CD14-positive monocyte (primary cell): ENCODE data around the gene LPCAT3. TPM values are rescaled to one million over a fixed set of nuclear protein-coding genes. Genes with fewer than 3 reads are reported as not detected.
A peak's percentile ranks its signal among the peaks of the same experiment; 100 is the strongest.

ENCODE experiments used
- DNase-seq, 3 donors: peaks; one replicate each; pipeline ENCODE4 v3.0.0-alpha.2; 2011 to 2022
- H2AFZ ChIP-seq: 2 replicates; pipeline ENCODE4 v1.6.0; 2012; ENCODE audit warnings: mild to moderate bottlenecking, low read depth, low read length, inconsistent platforms; ENCODE audit not compliant: insufficient read depth, poor library complexity, severe bottlenecking
- H3K27ac ChIP-seq, 2 donors: 1 replicate in 1 of 2; 2 replicates in 1 of 2; pipeline ENCODE4 v1.5.1; 2012 to 2013; ENCODE audit warnings: low read length in 2 of 2, control low read depth in 1 of 2, inconsistent platforms in 1 of 2, low read depth in 1 of 2, mild to moderate bottlenecking in 1 of 2
- H3K27me3 ChIP-seq, 2 donors: one replicate each; pipeline versions ENCODE4 v1.6.0 to v1.6.1; 2011 to 2013; ENCODE audit warnings: low read length in 2 of 2; ENCODE audit not compliant: control insufficient read depth in 2 of 2, insufficient read depth in 2 of 2
- H3K36me3 ChIP-seq, 2 donors: replicated peaks in 1 of 2; 1 replicate in 1 of 2; 2 replicates in 1 of 2; pipeline versions ENCODE4 v1.5.1 to v1.6.1; 2012 to 2013; ENCODE audit warnings: low read length in 2 of 2, control low read depth in 1 of 2, inconsistent platforms in 1 of 2, mild to moderate bottlenecking in 1 of 2; ENCODE audit not compliant: insufficient read depth in 2 of 2, control insufficient read depth in 1 of 2
- H3K4me1 ChIP-seq, 2 donors: 1 replicate in 1 of 2; 2 replicates in 1 of 2; pipeline versions ENCODE4 v1.5.1 to v1.6.1; 2012 to 2013; ENCODE audit warnings: low read length in 2 of 2, control low read depth in 1 of 2, inconsistent platforms in 1 of 2, mild to moderate bottlenecking in 1 of 2, moderate library complexity in 1 of 2; ENCODE audit not compliant: insufficient read depth in 2 of 2, control insufficient read depth in 1 of 2
- H3K4me2 ChIP-seq: replicated peaks from 2 replicates; pipeline ENCODE3; 2012; ENCODE audit warnings: low read length, moderate library complexity, mild to moderate bottlenecking; ENCODE audit not compliant: poor library complexity, severe bottlenecking; ENCODE audit errors: extremely low read depth
- H3K4me3 ChIP-seq, 3 experiments: fragments of 200-600 bp in 1 of 3; sonication (generic) in 1 of 3; replicated peaks in 1 of 3; 1 replicate in 2 of 3; 2 replicates in 1 of 3; pipeline ENCODE4 v1.5.1; 2011 to 2013; ENCODE audit warnings: low read length in 3 of 3, mild to moderate bottlenecking in 3 of 3, control low read depth in 2 of 3, low read depth in 2 of 3, inconsistent platforms in 1 of 3, moderate library complexity in 1 of 3
- H3K79me2 ChIP-seq: 2 replicates; pipeline ENCODE4 v1.6.0; 2012; ENCODE audit warnings: mild to moderate bottlenecking, control low read depth, inconsistent platforms, low read length, moderate library complexity; ENCODE audit not compliant: insufficient read depth
- H3K9ac ChIP-seq: 2 replicates; pipeline ENCODE4 v1.6.0; 2017; ENCODE audit warnings: low read length, mild to moderate bottlenecking; ENCODE audit not compliant: insufficient read depth, poor library complexity, severe bottlenecking
- H3K9me3 ChIP-seq, 2 donors: replicated peaks in 1 of 2; 1 replicate in 1 of 2; 2 replicates in 1 of 2; pipeline versions ENCODE4 v1.5.1 to v1.6.1; 2012 to 2013; ENCODE audit warnings: low read length in 2 of 2, control low read depth in 1 of 2; ENCODE audit not compliant: control insufficient read depth in 1 of 2, insufficient read depth in 1 of 2
- H4K20me1 ChIP-seq: 2 replicates; pipeline ENCODE4 v1.6.0; 2012; ENCODE audit warnings: mild to moderate bottlenecking, low read length, control low read depth, moderate library complexity; ENCODE audit not compliant: insufficient read depth
- H3K27ac Mint-ChIP-seq, 7 donors: one replicate each; pipeline ENCODE4 v1.8.0; 2020; ENCODE audit warnings: mild to moderate bottlenecking in 7 of 7, mixed read lengths in 7 of 7, moderate library complexity in 6 of 7, inconsistent platforms in 2 of 7
- H3K27me3 Mint-ChIP-seq, 3 donors: one replicate each; pipeline ENCODE4 v1.8.0; 2021 to 2022; ENCODE audit warnings: low read depth in 3 of 3, mild to moderate bottlenecking in 3 of 3, mixed read lengths in 3 of 3, moderate library complexity in 3 of 3, inconsistent platforms in 1 of 3
- H3K36me3 Mint-ChIP-seq, 2 donors: one replicate each; pipeline ENCODE4 v1.8.0; 2020; ENCODE audit warnings: mixed read lengths in 2 of 2, inconsistent platforms in 1 of 2, mild to moderate bottlenecking in 1 of 2
- H3K4me1 Mint-ChIP-seq: one replicate; pipeline ENCODE4 v1.8.0; 2020; ENCODE audit warnings: mild to moderate bottlenecking, mixed read lengths
- H3K4me3 Mint-ChIP-seq, 2 donors: one replicate each; pipeline ENCODE4 v1.8.0; 2020; ENCODE audit warnings: mild to moderate bottlenecking in 2 of 2, mixed read lengths in 2 of 2, moderate library complexity in 1 of 2
- H3K9me3 Mint-ChIP-seq, 7 donors: one replicate each; pipeline ENCODE4 v1.8.0; 2020 to 2022; ENCODE audit warnings: mixed read lengths in 7 of 7, mild to moderate bottlenecking in 6 of 7, moderate library complexity in 6 of 7, inconsistent platforms in 2 of 7
- CTCF ChIP-seq: fragments of 200-600 bp; IDR thresholded peaks from one replicate; pipeline ENCODE4 v1.8.0; 2022; ENCODE audit warnings: antibody characterized with exemption, mild to moderate bottlenecking
- WGBS: methylation state at CpG from one replicate; pipeline ENCODE4 v1.1.5; 2013; ENCODE audit warnings: missing lambda C conversion rate; ENCODE audit not compliant: insufficient coverage; 5-methylcytosine and 5-hydroxymethylcytosine counted together
- intact Hi-C, 2 donors: fragments of 100-400 bp; cut with micrococcal nuclease; formaldehyde crosslinking; loops; one replicate each; pipeline versions ENCODE4 v1.15.0 to v1.15.1; 2023
- polyA plus RNA-seq, 3 donors: library from polyadenylated mRNA; depleted of rRNA in 1 of 3; unstranded in 2 of 3; stranded (reverse) in 1 of 3; fragments of 300-500 nt in 2 of 3; fragments of >200 nt in 1 of 3; fragmentation: Illumina TruSeq in 2 of 3; gene quantifications; 1 replicate in 2 of 3; 2 replicates in 1 of 3; pipeline ENCODE4 v1.2.3, GENCODE V29; 2012 to 2021

Gene LPCAT3
- polyA plus RNA-seq, 3 donors: 50.9 to 62.7 (median 54.1) TPM

GRCh38 chr12:7004840-7005239 lies 13.4 kb downstream of the LPCAT3 start:
- peaks cover 65% of the 10 kb centered on the region for H3K79me2 ChIP-seq
- Mint-ChIP-seq H3K4me1 (peaks cover 69% of the 10 kb centered on the region), H3K9me3 (no peaks in the 10 kb centered on the region), H3K36me3 (peaks cover 8 to 18% of the 10 kb centered on the region in 2 donors), H3K27me3 (no peaks in the 10 kb centered on the region), H3K27ac (peak overlapping the region; percentile 26 to 81 (median 75)), H3K4me3 (no peak overlapping the region)
- no peaks in the 10 kb centered on the region for H3K27me3 ChIP-seq
- H2AFZ ChIP-seq: no peak overlapping the region
- peak overlapping the region; percentile 52 for H3K4me2 ChIP-seq
- intact Hi-C loops: no loop called here
- H3K9me3 ChIP-seq: no peaks in the 10 kb centered on the region
- DNase-seq: no peak
- H3K4me1 ChIP-seq: peaks cover 71 to 78% of the 10 kb centered on the region in 2 donors
- H3K27ac ChIP-seq: peak overlapping the region in 1 of 2 donors; percentile 69
- WGBS: no CpG with 5 or more reads among the region's 2 CpGs
- peak overlapping the region in 1 of 3 experiments; percentile 38 for H3K4me3 ChIP-seq
- no peak overlapping the region for H3K9ac ChIP-seq
- no peak for TF ChIP-seq CTCF
- peaks cover 2% of the 10 kb centered on the region in 2 donors for H3K36me3 ChIP-seq
- no peaks in the 10 kb centered on the region for H4K20me1 ChIP-seq

DNA sequence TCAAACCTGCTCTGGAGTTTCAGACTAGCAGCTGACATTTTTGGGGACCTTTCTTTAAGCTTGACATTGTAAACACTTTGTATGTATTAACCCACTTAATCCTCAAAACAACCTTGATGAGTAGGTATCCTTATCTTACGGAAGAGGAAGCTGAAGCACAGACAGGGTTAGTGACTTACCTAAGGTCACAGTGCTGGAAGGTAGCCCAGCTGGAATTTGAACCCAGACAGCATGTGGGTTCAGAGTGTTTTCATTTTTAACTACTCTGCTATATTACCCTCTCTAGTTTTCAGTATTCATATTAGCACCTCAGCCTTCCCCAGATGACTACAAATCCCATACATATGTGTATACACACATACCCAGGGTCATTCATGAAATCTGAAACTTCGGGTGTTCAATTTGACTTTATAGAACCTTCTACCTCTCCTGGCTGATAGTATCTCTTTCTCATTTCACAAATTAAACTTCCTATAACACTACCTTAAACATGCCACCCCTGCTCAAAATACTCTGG lies 13.9 kb downstream of the LPCAT3 start:
- no peaks in the 10 kb centered on the region for H3K27me3 Mint-ChIP-seq
- Histone ChIP-seq H3K4me3 (peak overlapping the region in 1 of 3 experiments; percentile 38), H3K9ac (no peak overlapping the region), H3K9me3 (no peaks in the 10 kb centered on the region), H3K4me1 (peaks cover 68 to 73% of the 10 kb centered on the region in 2 donors), H3K79me2 (peaks cover 60% of the 10 kb centered on the region), H3K36me3 (peaks cover 4 to 7% of the 10 kb centered on the region in 2 donors), H3K27ac (peak overlapping the region in 1 of 2 donors; percentile 69), H3K4me2 (peak overlapping the region; percentile 52), H4K20me1 (no peaks in the 10 kb centered on the region), H2AFZ (no peak overlapping the region), H3K27me3 (no peaks in the 10 kb centered on the region)
- intact Hi-C loops: no loop called here
- 90% methylated on average over 2 of the region's 2 CpGs for WGBS
- H3K4me3 Mint-ChIP-seq: no peak overlapping the region
- no peaks in the 10 kb centered on the region for H3K9me3 Mint-ChIP-seq
- H3K27ac Mint-ChIP-seq: peak overlapping the region in 6 of 7 donors; percentile 14 to 81 (median 68)
- H3K4me1 Mint-ChIP-seq: peaks cover 66% of the 10 kb centered on the region
- no peak for TF ChIP-seq CTCF
- peaks cover 8 to 15% of the 10 kb centered on the region in 2 donors for H3K36me3 Mint-ChIP-seq
- DNase-seq: no peak
